Activated naive CD4-positive, alpha-beta T cell treated with anti-CD3 and anti-CD28 coated beads for 36 hours (primary cell): ENCODE data around the gene ZBTB7C. TPM values are rescaled to one million over a fixed set of nuclear protein-coding genes. Genes with fewer than 3 reads are reported as not detected.

Experiments used
- CTCF ChIA-PET: fragments of 350-600 bp; sonication (Branson Sonifier 250); formaldehyde crosslinking; loops from one replicate; lab custom pipeline; 2021; ENCODE audit warnings: antibody characterized with exemption; lab: Charles Lee
- DNase-seq: peaks from one replicate; pipeline ENCODE4 v3.0.0-alpha.2; 2020
- H3K27ac Mint-ChIP-seq: one replicate; pipeline ENCODE4 v1.8.0; 2021; ENCODE audit warnings: mild to moderate bottlenecking, mixed read lengths
- H3K27me3 Mint-ChIP-seq: one replicate; pipeline ENCODE4 v1.8.0; 2021; ENCODE audit warnings: low read depth, mixed read lengths
- H3K36me3 Mint-ChIP-seq: one replicate; pipeline ENCODE4 v1.8.0; 2021; ENCODE audit warnings: low read depth, mixed read lengths
- H3K4me1 Mint-ChIP-seq: one replicate; pipeline ENCODE4 v1.8.0; 2021; ENCODE audit warnings: low read depth, mixed read lengths
- H3K4me3 Mint-ChIP-seq: one replicate; pipeline ENCODE4 v1.8.0; 2021; ENCODE audit warnings: mild to moderate bottlenecking, moderate library complexity, mixed read lengths
- H3K9me3 Mint-ChIP-seq: one replicate; pipeline ENCODE4 v1.8.0; 2021; ENCODE audit warnings: mixed read lengths
- intact Hi-C: fragments of 100-400 bp; cut with micrococcal nuclease; formaldehyde crosslinking; loops from one replicate; pipeline ENCODE4 v1.15.1; 2023
- total RNA-seq, 2 experiments: library from RNA; stranded (reverse); gene quantifications; one replicate each; pipeline ENCODE4 v1.2.3, GENCODE V29; 2021

ZBTB7C gene
- total RNA-seq, 2 experiments from 2014 or later: not detected

DNA sequence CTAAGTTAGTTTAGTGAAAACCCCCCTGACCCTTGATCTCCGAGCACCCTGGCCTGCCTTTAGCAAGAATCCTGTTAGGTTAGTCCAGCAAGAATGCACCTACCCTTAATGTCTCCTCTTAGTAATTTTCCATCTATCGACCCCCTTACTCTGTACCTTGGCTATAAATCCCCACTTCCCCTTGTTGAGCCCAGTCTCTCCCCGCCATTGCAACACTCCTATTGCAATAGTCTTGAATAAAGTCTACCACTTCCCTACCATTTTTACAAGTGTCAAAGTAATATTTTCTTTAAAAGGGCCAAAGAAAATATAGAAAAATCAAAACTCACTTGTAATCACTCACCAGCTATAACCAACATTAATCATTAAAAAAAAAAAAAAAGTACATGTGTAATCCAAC, 4.2 kb upstream of the ZBTB7C start:
- intact Hi-C loops: loop anchor here (10.0 kb wide), 1 partner anchor 249 kb away; no protein-coding TSS in a partner anchor
- CTCF ChIA-PET: interaction anchor here (0.6 to 1.6 kb wide), 3 partner anchors 29 to 625 kb away, joined by 3 to 4 read pairs (median 3); no protein-coding TSS in a partner anchor
- H3K4me1 Mint-ChIP-seq: peaks cover 4% of the 10 kb centered on the region
- H3K27ac Mint-ChIP-seq: no peak overlapping the region
- no peak overlapping the region for H3K4me3 Mint-ChIP-seq
- H3K36me3 Mint-ChIP-seq: no peaks in the 10 kb centered on the region
- H3K9me3 Mint-ChIP-seq: no peaks in the 10 kb centered on the region
- H3K27me3 Mint-ChIP-seq: peaks cover 60% of the 10 kb centered on the region
- DNase-seq: no peak

DNA sequence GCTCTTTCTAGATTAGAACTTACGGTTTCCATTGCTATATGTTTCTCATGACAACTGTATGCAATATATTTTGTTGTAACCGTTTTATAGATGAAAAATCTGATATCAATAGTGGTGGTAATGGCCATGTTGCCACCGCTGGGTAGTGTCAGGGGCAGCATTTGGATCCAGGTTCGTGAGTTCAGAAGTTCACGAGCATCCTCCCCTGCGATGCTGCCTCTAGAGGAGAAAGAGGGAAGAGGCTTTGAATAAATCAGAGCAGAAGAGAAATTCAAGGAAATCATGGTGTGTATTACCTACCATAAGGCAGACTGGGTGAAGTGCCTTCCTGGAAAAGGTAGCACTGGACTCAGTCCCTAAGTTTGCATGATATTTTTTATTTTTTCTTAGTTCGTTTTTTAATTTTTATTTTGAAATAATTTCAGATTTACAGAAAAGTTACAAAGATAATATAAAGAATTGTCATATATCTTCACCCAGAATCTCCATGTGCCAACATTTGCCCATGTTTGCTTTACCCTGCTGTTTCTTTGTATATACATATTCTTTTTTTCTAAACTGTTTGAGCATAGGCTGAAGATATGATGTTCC, 3.3 kb upstream of the ZBTB7C start:
- Mint-ChIP-seq H3K27me3 (peaks cover 63% of the 10 kb centered on the region), H3K4me1 (peaks cover 10% of the 10 kb centered on the region), H3K9me3 (no peaks in the 10 kb centered on the region), H3K4me3 (no peak overlapping the region), H3K27ac (no peak overlapping the region), H3K36me3 (no peaks in the 10 kb centered on the region)
- CTCF ChIA-PET: interaction anchor here (0.6 to 2.9 kb wide), 3 partner anchors 8 to 1116 kb away, joined by 3 to 9 read pairs (median 3); no protein-coding TSS in a partner anchor
- peak; percentile 37 for DNase-seq
- intact Hi-C loops: loop anchor here (10.0 kb wide), 1 partner anchor 248 kb away; no protein-coding TSS in a partner anchor

- intact Hi-C loops: loop anchor here (2.0 to 10.0 kb wide), 2 partner anchors 36 to 246 kb away; no protein-coding TSS in a partner anchor
- Mint-ChIP-seq H3K4me1 (peaks cover 10% of the 10 kb centered on the region), H3K4me3 (peak overlapping the region; percentile 54), H3K27me3 (peaks cover 62% of the 10 kb centered on the region), H3K36me3 (no peaks in the 10 kb centered on the region), H3K9me3 (no peaks in the 10 kb centered on the region), H3K27ac (no peak overlapping the region)
- DNase-seq: peak; percentile 77
- CTCF ChIA-PET: interaction anchor here (2.9 kb wide), 1 partner anchor 10 kb away, joined by 9 read pairs; no protein-coding TSS in a partner anchor
These were observed 1.1 kb upstream of the ZBTB7C start for GRCh38 chr18:48410095-48410920.

GRCh38 chr18:48409591-48410094, 460 bp upstream of the ZBTB7C start:
- no peak for DNase-seq
- H3K4me3 Mint-ChIP-seq: peak overlapping the region; percentile 54
- H3K27ac Mint-ChIP-seq: no peak overlapping the region
- intact Hi-C loops: loop anchor here (2.0 to 10.0 kb wide), 2 partner anchors 37 to 245 kb away; no protein-coding TSS in a partner anchor
- peaks cover 10% of the 10 kb centered on the region for H3K4me1 Mint-ChIP-seq
- H3K36me3 Mint-ChIP-seq: no peaks in the 10 kb centered on the region
- H3K9me3 Mint-ChIP-seq: no peaks in the 10 kb centered on the region
- CTCF ChIA-PET: interaction anchor here (2.9 kb wide), 1 partner anchor 11 kb away, joined by 9 read pairs; no protein-coding TSS in a partner anchor
- peaks cover 63% of the 10 kb centered on the region for H3K27me3 Mint-ChIP-seq

GRCh38 chr18:48408111-48408726, 964 bp downstream of the ZBTB7C start:
- Mint-ChIP-seq H3K4me3 (peak overlapping the region; percentile 64), H3K4me1 (peaks cover 10% of the 10 kb centered on the region), H3K27ac (no peak overlapping the region), H3K9me3 (no peaks in the 10 kb centered on the region), H3K36me3 (no peaks in the 10 kb centered on the region), H3K27me3 (peaks cover 59% of the 10 kb centered on the region)
- DNase-seq: no peak
- CTCF ChIA-PET: no interaction called here
- intact Hi-C loops: no loop called here

DNA sequence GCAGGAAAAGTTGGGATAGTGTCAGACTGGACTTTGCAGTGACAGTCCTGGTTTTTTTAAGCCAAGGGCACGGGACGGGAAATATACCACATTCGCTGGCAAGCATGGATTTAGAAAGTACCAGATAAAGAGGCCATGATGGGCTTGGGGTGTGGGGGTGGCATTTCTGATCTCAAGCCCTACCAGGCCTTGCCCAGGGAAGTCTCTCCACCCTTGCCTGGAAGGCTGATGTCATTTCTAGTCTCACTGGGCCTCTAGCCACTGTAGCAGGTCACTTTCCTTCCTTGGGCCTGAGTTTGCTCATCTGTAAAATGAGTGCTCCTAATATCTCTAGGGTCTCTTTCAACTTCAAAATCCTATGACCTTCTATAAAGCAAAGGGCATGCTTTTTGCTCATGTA, 1.8 kb downstream of the ZBTB7C start:
- CTCF ChIA-PET: no interaction called here
- Mint-ChIP-seq H3K36me3 (no peaks in the 10 kb centered on the region), H3K4me1 (peaks cover 10% of the 10 kb centered on the region), H3K9me3 (no peaks in the 10 kb centered on the region), H3K27me3 (peaks cover 63% of the 10 kb centered on the region), H3K27ac (no peak overlapping the region), H3K4me3 (no peak overlapping the region)
- no peak for DNase-seq
- intact Hi-C loops: no loop called here

DNA sequence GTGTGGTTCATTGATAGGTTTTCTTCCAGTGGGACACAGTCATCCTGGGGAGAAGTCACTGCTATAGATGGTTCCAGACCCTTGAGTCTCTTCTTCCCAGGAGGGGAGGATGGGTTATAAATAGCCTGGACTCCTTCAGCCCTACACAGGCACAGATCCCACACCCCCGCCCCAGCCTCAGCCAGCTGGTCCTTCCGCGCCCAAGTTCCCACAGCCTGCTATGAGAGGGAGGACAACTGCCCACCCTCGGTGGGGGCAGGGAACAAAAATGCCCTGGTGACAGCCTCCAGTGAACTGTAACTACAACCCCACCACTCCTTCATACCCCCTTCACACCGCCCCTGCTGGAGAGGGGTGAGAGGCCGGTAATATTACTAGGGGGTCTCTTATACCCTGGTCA, 3.2 kb downstream of the ZBTB7C start:
- Mint-ChIP-seq H3K36me3 (no peaks in the 10 kb centered on the region), H3K4me1 (peaks cover 9% of the 10 kb centered on the region), H3K9me3 (no peaks in the 10 kb centered on the region), H3K4me3 (no peak overlapping the region), H3K27me3 (peaks cover 56% of the 10 kb centered on the region), H3K27ac (no peak overlapping the region)
- DNase-seq: no peak
- intact Hi-C loops: no loop called here
- CTCF ChIA-PET: no interaction called here

GRCh38 chr18:48404716-48405507, 4.3 kb downstream of the ZBTB7C start:
- Mint-ChIP-seq H3K27me3 (peaks cover 53% of the 10 kb centered on the region), H3K4me3 (no peak overlapping the region), H3K36me3 (no peaks in the 10 kb centered on the region), H3K27ac (no peak overlapping the region), H3K9me3 (no peaks in the 10 kb centered on the region), H3K4me1 (peaks cover 7% of the 10 kb centered on the region)
- intact Hi-C loops: no loop called here
- CTCF ChIA-PET: interaction anchor here (0.6 kb wide), 1 partner anchor 349 kb away, joined by 5 read pairs; no protein-coding TSS in a partner anchor
- DNase-seq: no peak

DNA sequence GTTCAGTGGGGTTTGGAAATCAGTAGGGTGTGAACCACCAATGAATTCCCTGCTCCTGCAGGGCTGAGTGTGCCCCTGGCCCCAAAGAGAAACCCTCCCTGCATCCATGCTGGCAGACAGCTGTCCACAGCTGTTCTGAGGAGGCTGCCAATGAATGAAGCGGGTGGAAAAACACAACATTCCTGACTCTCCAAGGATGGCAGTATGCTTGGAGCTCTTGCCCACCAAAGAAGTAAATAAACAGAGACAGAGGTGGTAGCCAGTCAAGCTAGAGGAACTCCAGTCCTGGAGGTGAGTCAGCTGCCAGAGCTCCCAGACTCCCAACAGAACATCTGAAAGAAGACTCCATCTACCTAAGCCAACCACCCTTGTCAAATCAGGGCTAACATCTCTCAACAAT, 6.2 kb downstream of the ZBTB7C start:
- no peak overlapping the region for H3K4me3 Mint-ChIP-seq
- no peaks in the 10 kb centered on the region for H3K9me3 Mint-ChIP-seq
- no peaks in the 10 kb centered on the region for H3K36me3 Mint-ChIP-seq
- intact Hi-C loops: no loop called here
- no peak for DNase-seq
- H3K27ac Mint-ChIP-seq: no peak overlapping the region
- H3K27me3 Mint-ChIP-seq: peaks cover 52% of the 10 kb centered on the region
- CTCF ChIA-PET: interaction anchor here (0.8 to 1.0 kb wide), 3 partner anchors 9 to 77 kb away, joined by 3 read pairs; no protein-coding TSS in a partner anchor
- peaks cover 8% of the 10 kb centered on the region for H3K4me1 Mint-ChIP-seq

DNA sequence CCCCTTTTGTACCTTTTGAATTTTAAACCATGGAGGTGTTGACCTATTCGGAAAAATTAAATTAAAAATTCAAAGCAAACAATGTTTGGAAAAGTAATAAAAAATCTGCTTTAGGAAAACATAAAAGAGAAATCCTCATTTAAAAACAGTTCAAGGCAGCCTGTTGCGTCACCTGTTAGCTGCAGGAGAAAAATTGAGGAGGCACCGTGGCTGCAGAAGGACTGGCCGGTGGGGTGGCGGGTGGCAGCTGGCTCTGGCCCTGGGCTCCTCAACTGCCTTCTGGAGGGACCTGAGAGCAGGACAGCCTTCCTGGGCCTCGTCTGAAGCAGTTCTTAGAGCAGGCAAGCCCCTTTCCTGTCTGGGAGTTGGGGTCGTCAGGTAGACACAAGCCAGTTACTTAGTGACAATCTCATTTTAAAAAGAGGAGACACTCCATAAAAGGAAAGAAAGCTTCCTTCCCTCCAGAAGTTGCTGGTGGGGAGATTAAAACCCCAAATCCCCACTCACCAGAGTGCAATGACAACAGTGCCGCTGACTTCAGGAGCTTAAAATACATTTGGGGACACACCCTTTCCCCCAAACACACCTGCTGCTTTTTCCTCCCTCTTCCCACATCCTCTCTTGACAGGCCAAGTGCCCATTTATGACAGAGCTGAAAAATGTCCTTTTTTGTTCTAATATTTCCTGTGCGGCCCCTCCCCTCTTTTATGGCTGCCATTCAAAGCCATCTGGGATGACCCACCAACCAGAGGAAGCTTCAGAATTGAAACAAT, 9.7 kb downstream of the ZBTB7C start:
- CTCF ChIA-PET: no interaction called here
- intact Hi-C loops: no loop called here
- H3K36me3 Mint-ChIP-seq: no peaks in the 10 kb centered on the region
- no peaks in the 10 kb centered on the region for H3K9me3 Mint-ChIP-seq
- H3K27me3 Mint-ChIP-seq: peaks cover 41% of the 10 kb centered on the region
- no peak overlapping the region for H3K27ac Mint-ChIP-seq
- H3K4me1 Mint-ChIP-seq: peaks cover 6% of the 10 kb centered on the region
- no peak for DNase-seq
- H3K4me3 Mint-ChIP-seq: no peak overlapping the region

GRCh38 chr18:48398074-48398473, 11.1 kb downstream of the ZBTB7C start:
- Mint-ChIP-seq H3K27me3 (peaks cover 38% of the 10 kb centered on the region), H3K36me3 (no peaks in the 10 kb centered on the region), H3K4me1 (peaks cover 6% of the 10 kb centered on the region), H3K27ac (no peak overlapping the region), H3K9me3 (no peaks in the 10 kb centered on the region), H3K4me3 (no peak overlapping the region)
- intact Hi-C loops: no loop called here
- CTCF ChIA-PET: no interaction called here
- DNase-seq: no peak
